H9 (cell line): Measurements from ENCODE around the gene SLC38A11. TPM values are rescaled to one million over a fixed set of nuclear protein-coding genes. Genes with fewer than 3 reads are reported as not detected.

Experiments used
- DNase-seq: peaks from one replicate; pipeline ENCODE4 v3.0.0-alpha.2; 2017
- H2AFZ ChIP-seq: one replicate; pipeline ENCODE4 v1.6.1; 2013; ENCODE audit warnings: mild to moderate bottlenecking, low read length, control low read depth, moderate library complexity
- H2AK5ac ChIP-seq: 2 replicates; pipeline ENCODE4 v1.6.1; 2013; ENCODE audit warnings: low read length, control low read depth, mixed read lengths; ENCODE audit not compliant: insufficient read length
- H2BK120ac ChIP-seq: one replicate; pipeline ENCODE4 v1.6.1; 2013; ENCODE audit warnings: low read depth, mild to moderate bottlenecking, low read length, control low read depth, inconsistent platforms; ENCODE audit not compliant: poor library complexity, severe bottlenecking
- H2BK12ac ChIP-seq: 2 replicates; pipeline ENCODE4 v1.6.1; 2013; ENCODE audit warnings: low read length, control low read depth, mixed read lengths, low read depth; ENCODE audit not compliant: insufficient read length
- H2BK15ac ChIP-seq: 2 replicates; pipeline ENCODE4 v1.6.1; 2013; ENCODE audit warnings: low read depth, low read length, control low read depth
- H2BK20ac ChIP-seq: one replicate; pipeline ENCODE4 v1.6.1; 2013; ENCODE audit warnings: low read depth, mild to moderate bottlenecking, low read length, control low read depth, inconsistent platforms; ENCODE audit not compliant: poor library complexity, severe bottlenecking
- H2BK5ac ChIP-seq: 2 replicates; pipeline ENCODE4 v1.6.1; 2013; ENCODE audit warnings: low read length, control low read depth, mixed read lengths; ENCODE audit not compliant: insufficient read length
- H3K14ac ChIP-seq: 2 replicates; pipeline ENCODE4 v1.6.1; 2013; ENCODE audit warnings: low read length, control low read depth; ENCODE audit not compliant: insufficient read depth
- H3K18ac ChIP-seq: 2 replicates; pipeline ENCODE4 v1.6.1; 2013; ENCODE audit warnings: low read depth, mild to moderate bottlenecking, mixed read lengths, low read length, control low read depth; ENCODE audit not compliant: insufficient read length
- H3K23ac ChIP-seq: 2 replicates; pipeline ENCODE4 v1.6.1; 2013; ENCODE audit warnings: low read length, control low read depth, mixed read lengths, low read depth; ENCODE audit not compliant: insufficient read length
- H3K23me2 ChIP-seq: 2 replicates; pipeline ENCODE4 v1.6.1; 2013; ENCODE audit warnings: low read depth, mild to moderate bottlenecking, mixed read lengths, low read length, control low read depth; ENCODE audit not compliant: insufficient read length, poor library complexity, severe bottlenecking
- H3K27ac ChIP-seq: 2 replicates; pipeline ENCODE4 v1.5.1; 2013; ENCODE audit warnings: low read length, control low read depth, mixed read lengths, low read depth; ENCODE audit not compliant: insufficient read length
- H3K27me3 ChIP-seq: 2 replicates; pipeline ENCODE4 v1.6.1; 2013; ENCODE audit warnings: low read length, control low read depth, inconsistent platforms; ENCODE audit not compliant: insufficient read depth
- H3K4ac ChIP-seq: 2 replicates; pipeline ENCODE4 v1.6.1; 2013; ENCODE audit warnings: low read depth, mild to moderate bottlenecking, control low read depth, inconsistent platforms, low read length, moderate library complexity
- H3K4me1 ChIP-seq: 2 replicates; pipeline ENCODE4 v1.6.1; 2013; ENCODE audit warnings: low read length, control low read depth, inconsistent platforms; ENCODE audit not compliant: insufficient read depth
- H3K4me2 ChIP-seq: 2 replicates; pipeline ENCODE4 v1.6.1; 2013; ENCODE audit warnings: low read length, control low read depth, mixed read lengths; ENCODE audit not compliant: insufficient read length, insufficient read depth
- H3K56ac ChIP-seq: 2 replicates; pipeline ENCODE4 v1.6.1; 2013; ENCODE audit warnings: low read depth, mild to moderate bottlenecking, mixed read lengths, low read length, control low read depth; ENCODE audit not compliant: insufficient read length
- H3K79me1 ChIP-seq: 2 replicates; pipeline ENCODE4 v1.6.1; 2013; ENCODE audit warnings: low read depth, mild to moderate bottlenecking, moderate library complexity, low read length, control low read depth, inconsistent platforms; ENCODE audit not compliant: insufficient read depth, poor library complexity, severe bottlenecking
- H3K79me2 ChIP-seq: 2 replicates; pipeline ENCODE4 v1.6.1; 2013; ENCODE audit warnings: low read length, control low read depth, inconsistent platforms; ENCODE audit not compliant: insufficient read depth
- H3K9ac ChIP-seq: 2 replicates; pipeline ENCODE4 v1.6.1; 2013; ENCODE audit warnings: low read length, control low read depth, mixed read lengths; ENCODE audit not compliant: insufficient read length; ENCODE audit errors: extremely low read depth
- H3K9me3 ChIP-seq: one replicate; pipeline ENCODE4 v1.6.1; 2013; ENCODE audit warnings: low read depth, low read length, inconsistent platforms; ENCODE audit not compliant: control insufficient read depth
- H3T11ph ChIP-seq: one replicate; pipeline ENCODE4 v1.6.1; 2013; ENCODE audit warnings: mild to moderate bottlenecking, low read length, control low read depth, inconsistent platforms
- H4K20me1 ChIP-seq: one replicate; pipeline ENCODE4 v1.6.1; 2013; ENCODE audit not compliant: control insufficient read depth, insufficient read length, insufficient read depth
- H4K5ac ChIP-seq: 2 replicates; pipeline ENCODE4 v1.6.1; 2013; ENCODE audit warnings: low read depth, mild to moderate bottlenecking, mixed read lengths, low read length, control low read depth; ENCODE audit not compliant: insufficient read length
- H4K8ac ChIP-seq: replicated peaks from 2 replicates; pipeline ENCODE4 v1.6.1; 2013; ENCODE audit warnings: low read length, control low read depth, mixed read lengths, low read depth; ENCODE audit not compliant: insufficient read length
- H4K91ac ChIP-seq: 2 replicates; pipeline ENCODE4 v1.6.1; 2013; ENCODE audit warnings: low read depth, mild to moderate bottlenecking, moderate library complexity, mixed read lengths, low read length, control low read depth; ENCODE audit not compliant: insufficient read length
- H3K27ac Mint-ChIP-seq, 3 experiments: 2 replicates in 2 of 3; 3 replicates in 1 of 3; pipeline ENCODE4 v1.8.0; 2020 to 2021; ENCODE audit warnings: mixed read lengths in 3 of 3, mild to moderate bottlenecking in 1 of 3, moderate library complexity in 1 of 3
- H3K27me3 Mint-ChIP-seq: 2 replicates; pipeline ENCODE4 v1.8.0; 2021; ENCODE audit warnings: low read depth, mild to moderate bottlenecking, moderate library complexity, mixed read lengths
- H3K36me3 Mint-ChIP-seq, 3 experiments: 2 replicates in 2 of 3; 3 replicates in 1 of 3; pipeline ENCODE4 v1.8.0; 2020 to 2021; ENCODE audit warnings: low read depth in 3 of 3, mixed read lengths in 3 of 3; ENCODE audit not compliant: insufficient read depth in 1 of 3
- H3K4me1 Mint-ChIP-seq, 2 experiments: 2 replicates each; pipeline ENCODE4 v1.8.0; 2020; ENCODE audit warnings: mixed read lengths in 2 of 2
- H3K4me3 Mint-ChIP-seq, 2 experiments: 2 replicates in 1 of 2; 3 replicates in 1 of 2; pipeline ENCODE4 v1.8.0; 2020 to 2021; ENCODE audit warnings: mild to moderate bottlenecking in 2 of 2, mixed read lengths in 2 of 2, moderate library complexity in 1 of 2
- H3K9me3 Mint-ChIP-seq, 2 experiments: 2 replicates in 1 of 2; 3 replicates in 1 of 2; pipeline ENCODE4 v1.8.0; 2020; ENCODE audit warnings: mild to moderate bottlenecking in 2 of 2, mixed read lengths in 2 of 2, moderate library complexity in 1 of 2
- WGBS: extraction: QIAGEN DNeasy Blood & Tissue Kit; methylation state at CpG from one replicate; pipeline ENCODE4 v1.1.7; 2013; ENCODE audit warnings: missing lambda C conversion rate, low lambda C conversion rate, mixed read lengths; ENCODE audit not compliant: insufficient read length; ENCODE audit errors: extremely low coverage; 5-methylcytosine and 5-hydroxymethylcytosine counted together
- total RNA-seq: library from RNA; stranded (reverse); gene quantifications from 2 replicates; pipeline ENCODE4 v1.2.1, GENCODE V29; 2021
- TF ChIP-seq, protein P1 (sequence below): fragments of 200-600 bp; sonication (generic); conservative IDR thresholded peaks from 3 replicates; pipeline ENCODE4 v1.8.0; 2021; ENCODE audit warnings: antibody characterized with exemption, mild to moderate bottlenecking

SLC38A11 gene
- total RNA-seq, 1 experiment from 2014 or later: not detected

DNA sequence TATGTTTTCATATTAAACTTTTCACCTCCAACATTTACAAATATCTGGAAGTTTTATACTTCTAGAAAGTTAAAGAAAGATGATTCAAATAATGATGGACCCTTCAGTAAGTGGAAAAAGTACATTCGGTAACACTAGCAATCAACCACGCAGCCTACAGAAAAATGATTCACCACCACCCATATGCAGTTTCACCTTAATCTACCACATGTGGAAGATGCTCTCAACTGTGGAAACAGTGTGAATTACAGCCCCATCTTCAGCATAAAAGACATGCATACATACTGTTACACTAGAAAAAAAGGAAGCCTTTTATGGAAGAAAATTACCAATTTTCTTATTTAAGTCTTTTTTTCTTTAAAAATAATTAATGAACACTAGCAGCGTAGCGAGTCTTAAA is 1.1 kb downstream of the SLC38A11 start:
- H3K27ac ChIP-seq: no peak overlapping the region
- no peak overlapping the region for H3K4ac ChIP-seq
- no peak overlapping the region for H3K14ac ChIP-seq
- Mint-ChIP-seq H3K36me3 (no peaks in the 10 kb centered on the region), H3K9me3 (no peaks in the 10 kb centered on the region), H3K27me3 (peaks cover 1% of the 10 kb centered on the region; the same call in 1 of the 2 replicates), H3K27ac (no peak overlapping the region), H3K4me1 (peaks cover 0 to 3% of the 10 kb centered on the region in 2 experiments; a peak in 1 of 4 replicates), H3K4me3 (no peak overlapping the region)
- H3K23me2 ChIP-seq: no peaks in the 10 kb centered on the region
- no peak overlapping the region for H2BK5ac ChIP-seq
- H2AFZ ChIP-seq: no peak overlapping the region
- no peak overlapping the region for H2BK15ac ChIP-seq
- H3K79me1 ChIP-seq: no peaks in the 10 kb centered on the region
- H3K18ac ChIP-seq: no peak overlapping the region
- TF ChIP-seq, protein P1, sequence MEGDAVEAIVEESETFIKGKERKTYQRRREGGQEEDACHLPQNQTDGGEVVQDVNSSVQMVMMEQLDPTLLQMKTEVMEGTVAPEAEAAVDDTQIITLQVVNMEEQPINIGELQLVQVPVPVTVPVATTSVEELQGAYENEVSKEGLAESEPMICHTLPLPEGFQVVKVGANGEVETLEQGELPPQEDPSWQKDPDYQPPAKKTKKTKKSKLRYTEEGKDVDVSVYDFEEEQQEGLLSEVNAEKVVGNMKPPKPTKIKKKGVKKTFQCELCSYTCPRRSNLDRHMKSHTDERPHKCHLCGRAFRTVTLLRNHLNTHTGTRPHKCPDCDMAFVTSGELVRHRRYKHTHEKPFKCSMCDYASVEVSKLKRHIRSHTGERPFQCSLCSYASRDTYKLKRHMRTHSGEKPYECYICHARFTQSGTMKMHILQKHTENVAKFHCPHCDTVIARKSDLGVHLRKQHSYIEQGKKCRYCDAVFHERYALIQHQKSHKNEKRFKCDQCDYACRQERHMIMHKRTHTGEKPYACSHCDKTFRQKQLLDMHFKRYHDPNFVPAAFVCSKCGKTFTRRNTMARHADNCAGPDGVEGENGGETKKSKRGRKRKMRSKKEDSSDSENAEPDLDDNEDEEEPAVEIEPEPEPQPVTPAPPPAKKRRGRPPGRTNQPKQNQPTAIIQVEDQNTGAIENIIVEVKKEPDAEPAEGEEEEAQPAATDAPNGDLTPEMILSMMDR: no peak
- H3K4me2 ChIP-seq: no peak overlapping the region
- no peak overlapping the region for H2AK5ac ChIP-seq
- H3K79me2 ChIP-seq: no peaks in the 10 kb centered on the region
- no peak overlapping the region for H3K9ac ChIP-seq
- DNase-seq: no peak
- no peak overlapping the region for H2BK12ac ChIP-seq
- no peaks in the 10 kb centered on the region for H4K20me1 ChIP-seq
- no peak overlapping the region for H3T11ph ChIP-seq
- no peak overlapping the region for H2BK120ac ChIP-seq
- H3K56ac ChIP-seq: no peak overlapping the region
- WGBS: no CpG with 5 or more reads among the region's 4 CpGs
- no peak overlapping the region for H4K5ac ChIP-seq
- no peaks in the 10 kb centered on the region for H3K27me3 ChIP-seq
- H2BK20ac ChIP-seq: no peak overlapping the region
- no peaks in the 10 kb centered on the region for H3K9me3 ChIP-seq
- H3K23ac ChIP-seq: no peak overlapping the region
- no peak overlapping the region for H4K8ac ChIP-seq
- H3K4me1 ChIP-seq: no peaks in the 10 kb centered on the region
- H4K91ac ChIP-seq: no peak overlapping the region
